Endodermal cell (in vitro differentiated cells): ENCODE measurements around the gene TUBGCP6. TPM values are rescaled to one million over a fixed set of nuclear protein-coding genes. Genes with fewer than 3 reads are reported as not detected.

Experiments used
- DNase-seq: peaks from one replicate; pipeline ENCODE4 v3.0.0-alpha.2; 2017
- H3K27ac ChIP-seq: 2 replicates; pipeline ENCODE4 v1.5.1; 2013; ENCODE audit warnings: mild to moderate bottlenecking, low read depth, low read length, moderate library complexity
- H3K27me3 ChIP-seq: 2 replicates; pipeline ENCODE4 v1.6.1; 2013; ENCODE audit warnings: mild to moderate bottlenecking, low read length, moderate library complexity; ENCODE audit not compliant: insufficient read depth, control insufficient read depth, poor library complexity, severe bottlenecking
- H3K36me3 ChIP-seq: 2 replicates; pipeline ENCODE4 v1.7.0; 2013; ENCODE audit warnings: mild to moderate bottlenecking, low read length, moderate library complexity; ENCODE audit not compliant: control insufficient read depth, insufficient read depth
- H3K4me1 ChIP-seq: one replicate; pipeline ENCODE4 v1.7.0; 2013; ENCODE audit warnings: low read length; ENCODE audit not compliant: control insufficient read depth, insufficient read depth
- H3K4me3 ChIP-seq: 2 replicates; pipeline ENCODE4 v1.5.1; 2013; ENCODE audit warnings: mild to moderate bottlenecking, low read length, moderate library complexity
- H3K9ac ChIP-seq: 2 replicates; pipeline ENCODE4 v1.6.1; 2013; ENCODE audit warnings: mild to moderate bottlenecking, low read length, moderate library complexity; ENCODE audit not compliant: poor library complexity, severe bottlenecking; ENCODE audit errors: extremely low read depth
- H3K9me3 ChIP-seq: 2 replicates; pipeline ENCODE4 v1.6.1; 2013; ENCODE audit warnings: mild to moderate bottlenecking, low read length, moderate library complexity; ENCODE audit not compliant: control insufficient read depth
- H3K27ac Mint-ChIP-seq: 2 replicates; pipeline ENCODE4 v1.8.0; 2020; ENCODE audit warnings: mixed read lengths
- H3K27me3 Mint-ChIP-seq: 2 replicates; pipeline ENCODE4 v1.8.0; 2021; ENCODE audit warnings: mild to moderate bottlenecking, mixed read lengths; ENCODE audit not compliant: insufficient read depth
- H3K36me3 Mint-ChIP-seq: 2 replicates; pipeline ENCODE4 v1.8.0; 2020; ENCODE audit warnings: low read depth, mixed read lengths
- H3K4me1 Mint-ChIP-seq: 2 replicates; pipeline ENCODE4 v1.8.0; 2020; ENCODE audit warnings: mixed read lengths
- H3K4me3 Mint-ChIP-seq: 2 replicates; pipeline ENCODE4 v1.8.0; 2020; ENCODE audit warnings: mild to moderate bottlenecking, moderate library complexity, mixed read lengths
- H3K9me3 Mint-ChIP-seq: 2 replicates; pipeline ENCODE4 v1.8.0; 2020; ENCODE audit warnings: mild to moderate bottlenecking, mixed read lengths
- CTCF ChIP-seq: fragments of 200-600 bp; sonication (generic); conservative IDR thresholded peaks from 2 replicates; pipeline ENCODE4 v1.5.0; 2021; ENCODE audit warnings: antibody characterized with exemption, mild to moderate bottlenecking
- WGBS, 2 experiments: methylation state at CpG; one replicate each; pipeline versions ENCODE4 v1.1.5 to v1.1.7; 2013; ENCODE audit warnings: missing lambda C conversion rate in 2 of 2, mixed read lengths in 1 of 2; ENCODE audit not compliant: insufficient coverage in 1 of 2, insufficient read length in 1 of 2; 5-methylcytosine and 5-hydroxymethylcytosine counted together
- total RNA-seq, 2 donors: library from RNA; stranded (reverse); fragmentation: NEBNext Ultra II Directional in 1 of 2; extraction: Animal tissue kit (Norgen Biotek cat#: 25700) in 1 of 2; gene quantifications; 2 replicates in 1 of 2; 3 replicates in 1 of 2; pipeline ENCODE4 v1.2.1, GENCODE V29; 2021

Gene TUBGCP6
- total RNA-seq, 2 donors from 2014 or later = 43.7 to 46.0 TPM

GRCh38 chr22:50245214-50246072 lies 620 bp upstream of the TUBGCP6 start:
- 20 to 24% methylated on average over 22 to 48 of the region's 53 CpGs for WGBS, 2 experiments
- DNase-seq = no peak
- Histone ChIP-seq H3K9ac (peak overlapping the region; percentile 88), H3K27me3 (no peaks in the 10 kb centered on the region), H3K4me1 (peaks cover 3% of the 10 kb centered on the region), H3K27ac (no peak overlapping the region), H3K9me3 (no peaks in the 10 kb centered on the region), H3K4me3 (peak overlapping the region; percentile 91), H3K36me3 (peaks cover 25% of the 10 kb centered on the region)
- Mint-ChIP-seq H3K4me1 (peaks cover 20% of the 10 kb centered on the region), H3K9me3 (no peaks in the 10 kb centered on the region), H3K27ac (peak overlapping the region; percentile 97), H3K27me3 (no peaks in the 10 kb centered on the region), H3K4me3 (peak overlapping the region; percentile 90), H3K36me3 (peaks cover 14% of the 10 kb centered on the region)
- TF ChIP-seq CTCF = no peak

GRCh38 chr22:50243685-50244419 lies 971 bp downstream of the TUBGCP6 start:
- Histone ChIP-seq H3K27ac (no peak overlapping the region), H3K27me3 (no peaks in the 10 kb centered on the region), H3K9me3 (no peaks in the 10 kb centered on the region), H3K4me3 (peak overlapping the region; percentile 91), H3K9ac (peak overlapping the region; percentile 88), H3K4me1 (peaks cover 3% of the 10 kb centered on the region), H3K36me3 (peaks cover 25% of the 10 kb centered on the region)
- Mint-ChIP-seq H3K36me3 (peaks cover 18% of the 10 kb centered on the region), H3K4me3 (peak overlapping the region; percentile 90), H3K9me3 (no peaks in the 10 kb centered on the region), H3K4me1 (peaks cover 20% of the 10 kb centered on the region), H3K27ac (peak overlapping the region; percentile 97), H3K27me3 (no peaks in the 10 kb centered on the region)
- WGBS, 2 experiments = 60 to 69% methylated on average over 16 to 27 of the region's 27 CpGs
- no peak for DNase-seq
- no peak for TF ChIP-seq CTCF

DNA sequence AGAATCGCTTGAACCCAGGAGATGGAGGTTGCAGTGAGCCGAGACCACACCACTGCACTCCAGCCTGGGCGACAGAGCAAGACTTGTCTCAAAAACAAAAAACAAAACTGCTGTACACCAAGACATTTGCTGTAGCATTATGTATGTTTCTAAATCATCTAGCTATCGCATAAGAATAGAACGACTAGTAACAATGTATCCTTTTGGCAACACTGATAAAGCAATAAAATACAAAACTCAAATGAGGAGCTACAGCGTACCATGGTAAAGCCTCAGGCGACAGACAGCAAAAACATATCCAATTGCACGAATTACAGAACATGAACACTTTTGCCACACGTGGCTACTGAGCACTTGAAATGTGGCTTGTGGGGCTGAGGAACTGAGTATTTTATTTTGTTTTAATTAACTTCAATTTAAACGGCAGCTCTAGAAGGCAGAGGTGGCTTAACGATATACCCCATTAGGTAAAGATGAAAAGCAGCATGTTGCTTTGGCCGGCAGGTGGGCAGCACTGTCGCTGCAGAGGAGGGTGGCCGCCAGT lies 2.3 kb downstream of the TUBGCP6 start:
- Histone ChIP-seq H3K9ac (no peak overlapping the region), H3K9me3 (no peaks in the 10 kb centered on the region), H3K36me3 (peaks cover 18% of the 10 kb centered on the region), H3K4me3 (peak overlapping the region; percentile 91), H3K27ac (no peak overlapping the region), H3K4me1 (peaks cover 3% of the 10 kb centered on the region), H3K27me3 (no peaks in the 10 kb centered on the region)
- no peak overlapping the region for H3K27ac Mint-ChIP-seq
- H3K4me3 Mint-ChIP-seq = peak overlapping the region; percentile 90
- H3K36me3 Mint-ChIP-seq = peaks cover 16% of the 10 kb centered on the region
- DNase-seq = no peak
- WGBS, 2 experiments = 92 to 97% methylated on average over 11 to 14 of the region's 14 CpGs
- H3K4me1 Mint-ChIP-seq = peaks cover 20% of the 10 kb centered on the region
- no peak for TF ChIP-seq CTCF
- no peaks in the 10 kb centered on the region for H3K9me3 Mint-ChIP-seq
- no peaks in the 10 kb centered on the region for H3K27me3 Mint-ChIP-seq
